Adrenal gland (tissue), 9 donors: ENCODE measurements around the gene MTCL3.

Experiments used
- DNase-seq, 7 donors: peaks; one replicate each; pipeline ENCODE4 v3.0.0-alpha.2; 2019 to 2020
- H3K27ac ChIP-seq, 5 donors: fragments of 200-600 bp; sonication (generic) in 4 of 5; 1 replicate in 3 of 5; 2 replicates in 2 of 5; pipeline versions ENCODE4 v1.5.1 to v1.8.0; 2016 to 2020; ENCODE audit warnings: mild to moderate bottlenecking in 1 of 5
- H3K27me3 ChIP-seq: fragments of 200-600 bp; 2 replicates; pipeline ENCODE4 v1.8.0; 2021
- H3K36me3 ChIP-seq, 2 donors: fragments of 200-600 bp; replicated peaks in 1 of 2; 1 replicate in 1 of 2; 2 replicates in 1 of 2; pipeline versions ENCODE4 v1.5.1 to v1.8.0; 2018 to 2022
- H3K4me1 ChIP-seq, 2 donors: fragments of 200-600 bp; replicated peaks in 1 of 2; 1 replicate in 1 of 2; 2 replicates in 1 of 2; pipeline versions ENCODE4 v1.5.1 to v1.8.0; 2018 to 2021
- H3K4me3 ChIP-seq, 4 donors: fragments of 200-600 bp; sonication (generic) in 3 of 4; one replicate each; pipeline ENCODE4 v1.5.1; 2016 to 2018
- H3K9me3 ChIP-seq, 3 donors: fragments of 200-600 bp; sonication (generic) in 1 of 3; replicated peaks in 1 of 3; 1 replicate in 2 of 3; 2 replicates in 1 of 3; pipeline versions ENCODE4 v1.5.1 to v1.8.0; 2016 to 2021
- POLR2A ChIP-seq, 2 donors: fragments of 450-650 bp; IDR thresholded peaks; one replicate each; pipeline ENCODE4 v1.6.1; 2017; ENCODE audit warnings: antibody characterized with exemption in 2 of 2, mild to moderate bottlenecking in 2 of 2, moderate library complexity in 1 of 2
- WGBS, 4 donors: extraction: QIAGEN DNeasy Blood & Tissue Kit in 2 of 4; methylation state at CpG; one replicate each; pipeline versions ENCODE4 v1.1.5 to v1.1.7; 2013 to 2017; 5-methylcytosine and 5-hydroxymethylcytosine counted together
- intact Hi-C, 2 donors: fragments of 100-400 bp; cut with DNase I; formaldehyde crosslinking; loops; one replicate each; pipeline versions ENCODE4 v1.14.1 to v1.15.0; 2022 to 2023
- TF ChIP-seq, protein P1 (sequence below), 6 experiments: fragments of 450-650 bp in 4 of 6; fragments of 200-600 bp in 2 of 6; sonication (generic) in 1 of 6; IDR thresholded peaks; 1 replicate in 5 of 6; 2 replicates in 1 of 6; pipeline versions ENCODE4 v1.5.1 to v1.8.0; 2016 to 2021; ENCODE audit warnings: antibody characterized with exemption in 6 of 6, mild to moderate bottlenecking in 2 of 6, moderate library complexity in 1 of 6
- donor health status: healthy with polysubstance abuse.
- donor health status: Bipolar disorder and iron deficiency.
- donor health status: DM: yes; HTN: yes; CAD: no.
- donor health status: DM: no; HTN: no; CAD: no.
- donor health status: DM: no; HTN: no; CAD: no.

MTCL3 gene

DNA sequence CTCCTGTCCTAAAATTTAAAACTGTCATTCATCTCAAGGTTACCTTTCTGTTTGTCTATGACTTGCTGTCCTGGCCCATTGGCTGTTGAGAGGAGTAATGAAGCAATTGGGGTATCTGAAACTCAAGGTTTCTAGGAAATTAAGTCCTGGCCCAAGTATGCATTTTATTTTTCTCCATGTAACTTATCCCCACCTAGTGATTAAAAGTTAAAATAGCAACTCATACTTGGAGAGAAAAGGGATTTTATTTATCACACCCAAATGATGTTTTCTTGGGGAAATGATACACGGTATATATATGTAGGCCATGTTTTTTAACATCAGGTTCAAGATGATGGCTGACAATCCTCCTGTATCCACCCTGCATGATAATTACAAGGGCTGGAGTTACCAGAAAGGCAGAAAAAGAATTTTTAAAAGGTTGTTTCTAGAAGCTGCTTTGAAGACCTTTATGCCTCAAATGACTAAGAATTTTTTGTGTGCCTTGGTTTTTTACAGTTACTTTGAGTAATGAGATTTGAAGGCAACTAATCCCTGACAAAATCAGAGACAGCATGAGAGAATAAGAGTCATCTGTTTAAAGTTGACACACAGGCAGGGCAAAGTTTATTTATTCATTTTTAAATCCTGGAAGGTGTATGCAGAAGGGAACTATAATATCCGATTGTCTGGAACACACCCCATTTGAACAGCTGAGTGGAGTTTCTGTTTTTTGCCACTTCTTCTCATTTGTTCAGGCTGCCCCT lies 28.9 kb upstream of the MTCL3 start:
- Histone ChIP-seq H3K36me3 (no peaks in the 10 kb centered on the region), H3K9me3 (no peaks in the 10 kb centered on the region), H3K4me1 (no peaks in the 10 kb centered on the region), H3K27me3 (peaks cover 15% of the 10 kb centered on the region), H3K27ac (no peak overlapping the region), H3K4me3 (no peak overlapping the region)
- WGBS, 4 donors, result 54 to 66% (median 59%) methylated on average over 2 of the region's 2 CpGs
- TF ChIP-seq, protein P1, sequence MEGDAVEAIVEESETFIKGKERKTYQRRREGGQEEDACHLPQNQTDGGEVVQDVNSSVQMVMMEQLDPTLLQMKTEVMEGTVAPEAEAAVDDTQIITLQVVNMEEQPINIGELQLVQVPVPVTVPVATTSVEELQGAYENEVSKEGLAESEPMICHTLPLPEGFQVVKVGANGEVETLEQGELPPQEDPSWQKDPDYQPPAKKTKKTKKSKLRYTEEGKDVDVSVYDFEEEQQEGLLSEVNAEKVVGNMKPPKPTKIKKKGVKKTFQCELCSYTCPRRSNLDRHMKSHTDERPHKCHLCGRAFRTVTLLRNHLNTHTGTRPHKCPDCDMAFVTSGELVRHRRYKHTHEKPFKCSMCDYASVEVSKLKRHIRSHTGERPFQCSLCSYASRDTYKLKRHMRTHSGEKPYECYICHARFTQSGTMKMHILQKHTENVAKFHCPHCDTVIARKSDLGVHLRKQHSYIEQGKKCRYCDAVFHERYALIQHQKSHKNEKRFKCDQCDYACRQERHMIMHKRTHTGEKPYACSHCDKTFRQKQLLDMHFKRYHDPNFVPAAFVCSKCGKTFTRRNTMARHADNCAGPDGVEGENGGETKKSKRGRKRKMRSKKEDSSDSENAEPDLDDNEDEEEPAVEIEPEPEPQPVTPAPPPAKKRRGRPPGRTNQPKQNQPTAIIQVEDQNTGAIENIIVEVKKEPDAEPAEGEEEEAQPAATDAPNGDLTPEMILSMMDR (IDR thresholded peaks at IDR 0.05), result peak in 1 of 6 experiments; percentile 7
- no peak for TF ChIP-seq POLR2A (IDR thresholded peaks at IDR 0.05)
- intact Hi-C loops, result loop anchor here (10.0 kb wide), 1 partner anchor 243 kb away; no protein-coding TSS in a partner anchor
- DNase-seq, result no peak

DNA sequence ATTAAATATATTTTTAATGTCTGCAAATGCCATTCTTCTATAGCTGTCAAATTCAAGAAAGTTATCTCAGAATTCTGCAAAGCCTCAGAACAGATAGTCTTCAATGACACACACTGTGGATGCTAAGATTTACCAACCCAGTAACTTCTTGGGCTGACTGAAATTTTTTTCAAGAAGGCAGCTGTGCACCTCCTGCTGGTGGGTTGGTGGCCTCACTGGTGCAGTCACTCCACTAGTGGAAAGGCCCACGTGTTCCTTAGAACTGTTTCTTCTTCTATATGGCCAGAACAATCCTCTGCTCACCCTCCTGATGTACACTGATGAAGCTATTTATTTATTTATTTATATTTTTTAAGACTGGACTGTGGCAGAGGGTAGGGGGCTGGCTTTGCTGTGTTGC lies 28.1 kb upstream of the MTCL3 start:
- whole genome bisulfite sequencing, 4 donors, result 12 to 31% (median 14%) methylated on average over 1 of the region's 1 CpG
- DNase-seq, result no peak
- TF ChIP-seq, protein P1 (IDR thresholded peaks at IDR 0.05), result peak in 3 of 6 experiments; percentile 6 to 27 (median 7)
- TF ChIP-seq POLR2A (IDR thresholded peaks at IDR 0.05), result no peak
- H3K36me3 ChIP-seq, result no peaks in the 10 kb centered on the region
- H3K4me3 ChIP-seq, result no peak overlapping the region
- no peak overlapping the region for H3K27ac ChIP-seq
- peaks cover 15% of the 10 kb centered on the region for H3K27me3 ChIP-seq
- no peaks in the 10 kb centered on the region for H3K4me1 ChIP-seq
- H3K9me3 ChIP-seq, result no peaks in the 10 kb centered on the region
- intact Hi-C loops, result loop anchor here (10.0 kb wide), 1 partner anchor 242 kb away; no protein-coding TSS in a partner anchor

DNA sequence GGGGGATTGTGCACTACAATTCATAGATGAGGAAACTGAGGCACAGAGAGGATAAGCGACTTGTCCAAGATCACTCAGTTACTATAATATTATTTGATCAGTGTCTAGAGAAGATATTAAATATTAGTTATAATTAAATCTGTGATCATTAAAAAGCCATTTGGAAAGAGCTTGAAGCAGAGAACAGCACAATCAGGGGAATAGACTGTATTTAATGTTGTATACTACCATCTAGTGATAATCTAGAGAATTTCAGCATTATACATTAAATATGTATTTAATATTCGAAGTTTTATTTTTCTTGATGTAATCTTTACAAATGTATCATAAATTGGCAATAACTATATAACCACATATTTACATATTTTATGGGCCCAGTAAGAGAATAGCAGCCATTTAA lies 20.1 kb upstream of the MTCL3 start:
- WGBS, 4 donors, result 25 to 33% (median 28%) methylated on average over 2 of the region's 2 CpGs
- no peak for TF ChIP-seq POLR2A (IDR thresholded peaks at IDR 0.05)
- TF ChIP-seq, protein P1 (IDR thresholded peaks at IDR 0.05), result peak; percentile 34 to 68 (median 52)
- no peak overlapping the region for H3K4me3 ChIP-seq
- no peaks in the 10 kb centered on the region for H3K36me3 ChIP-seq
- no peak overlapping the region for H3K27ac ChIP-seq
- no peaks in the 10 kb centered on the region for H3K4me1 ChIP-seq
- no peak for DNase-seq
- H3K9me3 ChIP-seq, result no peaks in the 10 kb centered on the region
- no peaks in the 10 kb centered on the region for H3K27me3 ChIP-seq
- intact Hi-C loops, result loop anchor here in 1 of 2 donors (5.0 kb wide), 1 partner anchor 77 kb away; no protein-coding TSS in a partner anchor

DNA sequence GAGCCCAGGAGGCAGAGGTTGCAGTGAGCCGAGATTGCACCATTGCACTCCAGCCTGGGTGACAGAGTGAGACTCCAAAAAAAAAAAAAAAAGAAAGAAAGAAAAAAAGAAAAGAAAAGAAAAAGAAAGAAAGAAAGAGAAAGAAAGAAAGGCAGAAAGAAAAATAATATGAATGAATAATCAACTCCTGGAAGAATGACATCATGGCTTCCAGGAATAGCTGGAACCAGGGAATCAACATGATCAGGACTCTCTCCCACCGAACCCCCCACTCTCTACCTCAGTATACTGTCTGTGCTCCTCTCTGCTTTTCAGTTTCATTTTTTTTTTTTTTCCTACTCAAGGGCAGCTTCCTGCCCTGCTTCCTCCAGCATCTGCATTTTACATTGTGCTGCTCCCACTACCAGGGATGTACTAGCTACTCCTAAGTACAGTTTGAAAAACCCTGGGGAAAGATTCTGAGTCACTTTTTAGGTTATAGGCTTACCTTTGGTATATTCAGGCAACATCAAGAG lies 19.7 kb upstream of the MTCL3 start:
- H3K9me3 ChIP-seq, result no peaks in the 10 kb centered on the region
- intact Hi-C loops, result loop anchor here in 1 of 2 donors (5.0 kb wide), 1 partner anchor 77 kb away; no protein-coding TSS in a partner anchor
- H3K4me3 ChIP-seq, result no peak overlapping the region
- no peak for TF ChIP-seq POLR2A (IDR thresholded peaks at IDR 0.05)
- TF ChIP-seq, protein P1 (IDR thresholded peaks at IDR 0.05), result no peak
- 46 to 66% (median 55%) methylated on average over 2 of the region's 2 CpGs for WGBS, 4 donors
- no peaks in the 10 kb centered on the region for H3K27me3 ChIP-seq
- no peak overlapping the region for H3K27ac ChIP-seq
- no peaks in the 10 kb centered on the region for H3K36me3 ChIP-seq
- no peaks in the 10 kb centered on the region for H3K4me1 ChIP-seq
- DNase-seq, result no peak
